ENCODE measurements around the gene GNPAT.
A peak's percentile ranks its signal among the peaks of the same experiment; 100 is the strongest.

The GNPAT gene

DNA sequence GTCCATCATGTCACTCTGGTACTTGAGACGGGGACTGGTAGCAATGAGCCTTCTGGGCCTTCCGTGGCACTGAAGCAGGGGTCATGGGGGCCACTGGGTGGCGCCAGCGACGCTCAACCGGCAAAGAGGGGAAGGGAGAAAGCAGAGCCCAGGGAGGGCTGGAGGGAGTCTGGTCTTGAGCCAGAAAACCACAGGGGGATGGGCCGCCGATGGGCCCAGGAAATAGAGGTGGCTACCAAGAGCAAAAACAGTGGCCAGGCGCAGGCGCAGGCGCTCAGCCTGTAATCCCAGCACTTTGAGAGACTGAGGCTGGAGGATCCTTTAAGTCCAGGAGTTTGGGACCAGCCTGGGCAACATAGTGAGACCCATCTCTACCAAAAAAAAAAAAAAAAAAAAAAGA is 74.9 kb downstream of the GNPAT start:
- peak in 2 of 3 donors; percentile 23 to 35 for DNase-seq (ENCODE audit: low read depth in 2 of 3, low spot score in 1 of 3)

DNA sequence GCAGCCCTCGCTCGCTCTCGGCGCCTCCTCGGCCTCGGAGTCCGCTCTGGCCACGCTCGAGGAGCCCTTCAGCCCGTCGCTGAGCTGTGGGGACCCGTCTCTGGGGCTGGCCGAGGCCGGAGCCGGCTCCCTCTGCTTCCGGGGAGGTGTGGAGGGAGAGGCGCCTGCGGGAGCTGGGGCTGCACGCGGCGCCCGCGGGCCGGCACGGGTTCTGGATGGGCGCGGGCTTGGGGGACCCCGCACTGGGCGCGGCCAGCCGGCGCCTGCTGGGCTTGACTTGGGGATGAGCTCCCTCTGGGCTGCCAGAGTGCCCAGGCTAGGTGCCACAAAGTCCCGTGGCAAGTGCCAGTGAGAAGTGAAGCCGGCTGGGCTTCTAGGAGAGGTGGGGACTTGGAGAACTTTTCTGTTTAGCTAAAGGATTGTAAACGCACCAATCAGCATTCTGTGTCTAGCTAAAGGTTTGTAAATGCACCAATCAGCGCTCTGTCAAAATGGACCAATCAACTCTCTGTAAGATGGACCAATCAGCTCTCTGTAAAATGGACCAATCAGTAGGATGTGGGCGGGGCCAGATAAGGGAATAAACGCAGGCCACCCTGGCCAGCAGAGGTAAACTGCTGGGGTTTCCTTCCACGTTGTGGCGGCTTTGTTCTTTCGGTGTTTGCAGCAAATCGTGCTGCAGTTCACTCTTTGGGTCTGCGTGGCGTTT is 76.4 kb downstream of the GNPAT start:
- DNase-seq (ENCODE audit: low read depth in 2 of 3, low spot score in 1 of 3) = no peak

DNA sequence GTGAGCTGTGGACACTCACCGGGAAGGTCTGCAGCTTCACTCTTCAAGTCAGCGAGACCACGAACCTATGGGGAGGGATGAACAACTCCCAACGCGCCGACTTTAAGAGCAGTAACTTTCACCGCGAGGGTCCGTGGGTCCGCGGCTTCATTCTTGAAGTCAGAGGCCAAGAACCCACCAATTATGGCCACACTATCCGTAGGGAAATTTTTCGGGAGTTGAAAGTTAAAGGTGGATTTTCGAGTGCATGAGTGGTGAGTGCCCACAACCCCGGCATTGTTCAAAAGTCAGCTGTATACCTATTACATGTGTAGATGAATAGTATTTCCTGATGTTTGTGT is 77.0 kb downstream of the GNPAT start:
- DNase-seq (ENCODE audit: low read depth in 2 of 3, low spot score in 1 of 3) = no peak

DNA sequence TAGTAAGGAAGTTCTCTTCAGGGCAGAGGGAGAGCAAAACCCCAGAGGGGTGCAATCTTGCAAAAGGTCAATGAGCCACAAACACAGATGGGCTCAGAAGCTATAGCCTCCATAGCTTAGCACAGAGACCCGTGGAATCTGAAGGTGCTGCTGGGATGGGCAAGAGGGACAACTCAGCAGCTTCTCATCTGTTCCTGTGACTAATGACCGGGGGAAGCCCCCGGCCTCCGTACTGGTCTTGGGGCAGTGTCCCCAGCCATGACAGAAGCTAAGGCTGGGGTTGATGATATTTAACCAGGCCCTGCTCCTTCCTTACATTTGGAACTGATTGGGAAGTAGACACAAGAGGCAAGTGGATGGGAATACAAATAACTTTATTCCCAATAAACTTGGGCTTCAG is 77.6 kb downstream of the GNPAT start:
- DNase-seq (ENCODE audit: low read depth in 2 of 3, low spot score in 1 of 3) = no peak

DNA sequence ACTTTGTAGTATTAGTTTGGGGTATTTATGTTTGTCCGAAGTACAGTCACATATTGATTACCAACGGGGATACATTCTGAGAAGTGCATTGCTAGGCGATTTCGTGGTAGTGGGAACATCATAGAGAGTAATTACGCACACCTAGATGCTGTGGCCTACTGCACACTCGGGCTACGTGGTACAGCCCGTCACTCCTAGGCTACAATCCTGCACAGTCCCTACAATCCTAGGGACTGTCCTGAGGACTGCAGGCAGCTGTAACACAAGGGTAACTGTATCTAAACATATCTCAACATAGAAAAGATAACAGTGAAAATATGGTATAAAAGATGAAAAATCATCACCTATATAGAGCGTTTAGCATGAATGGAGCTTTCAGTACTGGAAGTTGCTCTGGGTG is 78.1 kb downstream of the GNPAT start:
- no peak for DNase-seq (ENCODE audit: low read depth in 2 of 3, low spot score in 1 of 3)

DNA sequence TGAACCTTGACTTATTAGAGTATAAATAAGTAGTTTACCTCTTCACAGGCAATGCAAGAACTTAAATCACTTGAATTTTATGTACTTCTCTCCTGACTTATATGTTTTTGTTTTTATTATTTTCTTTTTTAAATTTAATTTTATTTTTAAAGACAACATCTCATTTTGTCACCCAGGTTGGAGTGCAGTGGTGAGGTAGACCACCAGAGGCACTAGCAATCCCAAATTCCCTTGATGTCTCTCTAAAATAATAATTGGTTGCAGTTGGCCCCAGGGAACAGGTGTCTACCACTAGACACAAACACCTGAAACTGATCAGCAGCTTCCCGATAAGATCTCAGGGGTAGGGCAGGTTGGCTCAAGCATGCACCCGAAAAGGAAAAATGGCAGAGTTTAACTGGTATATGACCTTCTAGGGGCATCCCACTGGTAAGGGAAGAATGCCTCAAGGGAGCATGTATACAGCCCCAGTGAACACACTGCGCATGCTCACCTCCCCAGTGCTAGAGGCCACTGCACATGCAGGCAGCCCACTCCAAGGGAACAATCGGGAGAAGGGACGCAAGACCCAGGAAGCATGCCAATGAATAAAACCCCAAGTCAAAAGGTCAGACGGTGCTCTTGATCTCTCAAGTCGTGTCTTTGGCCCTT is 82.0 kb downstream of the GNPAT start:
- DNase-seq (ENCODE audit: low read depth in 2 of 3, low spot score in 1 of 3) = no peak

DNA sequence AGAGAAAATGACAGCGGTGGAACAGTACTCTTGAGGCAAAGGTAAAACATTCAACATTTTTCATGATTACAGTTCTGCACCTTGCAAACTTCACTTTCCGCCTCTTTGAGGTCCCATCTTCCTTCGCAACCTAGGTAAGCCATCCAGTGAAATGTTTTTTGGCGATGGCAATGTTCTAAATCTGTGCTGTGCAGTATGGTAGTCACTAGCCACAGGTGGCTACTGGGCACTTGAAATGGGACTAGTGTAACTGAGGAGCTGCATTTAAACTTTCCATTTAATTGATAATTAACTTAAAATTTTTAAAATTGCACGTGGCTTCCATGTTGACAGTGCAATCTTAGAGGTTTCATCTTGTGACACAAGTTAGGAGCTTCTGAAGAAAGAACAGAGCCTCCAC is 83.6 kb downstream of the GNPAT start:
- no peak for DNase-seq (ENCODE audit: low read depth in 2 of 3, low spot score in 1 of 3)

DNA sequence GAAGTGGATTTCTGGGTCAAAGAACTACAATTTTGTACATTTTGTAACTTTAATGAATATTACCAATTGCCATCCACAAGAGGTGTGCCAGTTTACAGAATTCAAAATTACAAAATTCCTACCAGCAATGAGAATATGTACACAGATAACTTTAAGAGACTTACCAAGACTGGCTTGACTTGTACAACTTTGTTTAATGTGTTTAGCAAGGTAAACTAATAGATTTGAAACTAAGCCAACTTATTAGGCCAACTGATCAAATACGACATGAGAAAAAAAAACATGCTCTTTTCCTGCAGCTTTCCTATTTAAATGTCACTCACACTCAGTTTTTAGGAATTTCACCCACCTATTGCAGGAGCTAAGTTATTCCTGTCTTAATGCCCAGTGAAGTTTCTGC is 85.2 kb downstream of the GNPAT start:
- DNase-seq (ENCODE audit: low read depth in 2 of 3, low spot score in 1 of 3) = no peak
